HepG2 (cell line): Measurements from ENCODE around the gene MCTS1.

ENCODE experiments used
- DR1 ChIP-seq: sonication (generic); formaldehyde crosslinking; IDR thresholded peaks from 2 replicates; pipeline ENCODE4 v1.8.0; 2021; ENCODE audit warnings: mild to moderate bottlenecking, missing genetic modification reagents, inconsistent platforms
- NFKB2 ChIP-seq: sonication (generic); formaldehyde crosslinking; IDR thresholded peaks from 2 replicates; pipeline ENCODE4 v1.4.0; 2020; ENCODE audit warnings: missing genetic modification reagents, borderline replicate concordance
- SAFB2 ChIP-seq: sonication (generic); formaldehyde crosslinking; IDR thresholded peaks from 2 replicates; pipeline ENCODE4 v1.5.1; 2020; ENCODE audit warnings: missing genetic modification reagents, low read depth, mild to moderate bottlenecking, borderline replicate concordance
- TCF7 ChIP-seq: sonication (generic); IDR thresholded peaks from 2 replicates; pipeline ENCODE4 v1.6.1; 2016; ENCODE audit warnings: antibody characterized with exemption, low read depth
- ZKSCAN1 ChIP-seq: fragments of 150-350 bp; IDR thresholded peaks from 2 replicates; pipeline ENCODE4 v1.6.1; 2014; ENCODE audit warnings: low read length
- ZNF878 ChIP-seq: sonication (generic); formaldehyde crosslinking; IDR thresholded peaks from 2 replicates; pipeline ENCODE4 v1.8.1; 2023; ENCODE audit warnings: mild to moderate bottlenecking, missing genetic modification reagents, moderate library complexity
- TF ChIP-seq, protein P1 (sequence below): sonication (generic); formaldehyde crosslinking; IDR thresholded peaks from 2 replicates; pipeline ENCODE4 v1.5.0; 2020; ENCODE audit warnings: mild to moderate bottlenecking, missing genetic modification reagents, moderate library complexity
- TF ChIP-seq, protein P2 (sequence below): sonication (generic); formaldehyde crosslinking; IDR thresholded peaks from 2 replicates; pipeline ENCODE4 v1.8.0; 2023; ENCODE audit warnings: mild to moderate bottlenecking, missing genetic modification reagents

DNA sequence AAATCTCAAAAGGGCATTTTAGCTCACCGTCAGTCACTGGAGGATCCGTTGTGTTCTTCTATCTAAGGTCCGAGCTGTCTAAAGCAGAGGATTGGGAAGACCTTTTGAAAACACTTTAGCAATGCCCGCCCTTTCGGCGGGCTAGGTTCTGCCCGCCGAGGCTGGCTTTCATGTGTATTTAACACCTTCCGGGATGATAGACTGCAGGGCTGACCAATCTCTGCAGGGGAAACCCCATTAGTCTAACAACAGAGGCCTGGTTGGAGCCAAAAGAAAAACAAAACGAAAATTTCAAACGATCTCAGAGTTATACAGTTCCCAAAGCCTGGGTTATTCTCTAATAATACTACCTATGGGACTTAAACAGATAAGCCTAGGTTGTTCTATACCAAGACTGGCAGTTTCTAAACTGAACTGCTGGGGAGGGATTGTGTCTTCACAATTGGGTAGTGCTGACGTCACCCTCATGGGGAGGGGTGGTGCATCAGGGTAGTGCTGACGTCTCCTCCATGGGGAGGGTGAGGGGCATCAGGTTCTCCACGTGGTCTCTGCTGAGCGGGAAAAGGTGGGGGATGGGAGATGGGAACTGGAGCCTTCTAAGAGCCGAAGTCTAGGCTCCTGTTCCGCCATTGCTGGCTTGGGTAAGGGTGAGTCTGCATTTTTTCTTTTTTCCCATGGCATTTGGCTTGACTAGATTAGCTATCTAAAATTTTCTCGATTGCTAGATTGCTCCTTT, 28.4 kb upstream of the MCTS1 start:
- TF ChIP-seq NFKB2 (CRISPR knock-in tag) (no peak), ZKSCAN1 (no peak), DR1 (CRISPR knock-in tag) (no peak), ZNF878 (CRISPR knock-in tag) (no peak), SAFB2 (no peak), TCF7 (no peak)
- TF ChIP-seq, protein P1, sequence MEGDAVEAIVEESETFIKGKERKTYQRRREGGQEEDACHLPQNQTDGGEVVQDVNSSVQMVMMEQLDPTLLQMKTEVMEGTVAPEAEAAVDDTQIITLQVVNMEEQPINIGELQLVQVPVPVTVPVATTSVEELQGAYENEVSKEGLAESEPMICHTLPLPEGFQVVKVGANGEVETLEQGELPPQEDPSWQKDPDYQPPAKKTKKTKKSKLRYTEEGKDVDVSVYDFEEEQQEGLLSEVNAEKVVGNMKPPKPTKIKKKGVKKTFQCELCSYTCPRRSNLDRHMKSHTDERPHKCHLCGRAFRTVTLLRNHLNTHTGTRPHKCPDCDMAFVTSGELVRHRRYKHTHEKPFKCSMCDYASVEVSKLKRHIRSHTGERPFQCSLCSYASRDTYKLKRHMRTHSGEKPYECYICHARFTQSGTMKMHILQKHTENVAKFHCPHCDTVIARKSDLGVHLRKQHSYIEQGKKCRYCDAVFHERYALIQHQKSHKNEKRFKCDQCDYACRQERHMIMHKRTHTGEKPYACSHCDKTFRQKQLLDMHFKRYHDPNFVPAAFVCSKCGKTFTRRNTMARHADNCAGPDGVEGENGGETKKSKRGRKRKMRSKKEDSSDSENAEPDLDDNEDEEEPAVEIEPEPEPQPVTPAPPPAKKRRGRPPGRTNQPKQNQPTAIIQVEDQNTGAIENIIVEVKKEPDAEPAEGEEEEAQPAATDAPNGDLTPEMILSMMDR (CRISPR knock-in tag): no peak
- TF ChIP-seq, protein P2, sequence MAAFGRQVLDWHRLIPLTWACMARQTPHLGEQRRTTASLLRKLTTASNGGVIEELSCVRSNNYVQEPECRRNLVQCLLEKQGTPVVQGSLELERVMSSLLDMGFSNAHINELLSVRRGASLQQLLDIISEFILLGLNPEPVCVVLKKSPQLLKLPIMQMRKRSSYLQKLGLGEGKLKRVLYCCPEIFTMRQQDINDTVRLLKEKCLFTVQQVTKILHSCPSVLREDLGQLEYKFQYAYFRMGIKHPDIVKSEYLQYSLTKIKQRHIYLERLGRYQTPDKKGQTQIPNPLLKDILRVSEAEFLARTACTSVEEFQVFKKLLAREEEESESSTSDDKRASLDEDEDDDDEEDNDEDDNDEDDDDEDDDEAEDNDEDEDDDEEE (CRISPR knock-in tag): no peak
